CD4-positive, alpha-beta T cell treated with Interleukin-10 for 1 hour (primary cell): ENCODE results near the gene HSFX3.
A peak's percentile ranks its signal among the peaks of the same experiment; 100 is the strongest.

Source experiments
- DNase-seq: peaks from one replicate; pipeline ENCODE4 v3.0.0-alpha.2; 2020

Gene HSFX3

GRCh38 chrX:149513825-149514428, 35.8 kb downstream of the HSFX3 start:
- DNase-seq = no peak

DNA sequence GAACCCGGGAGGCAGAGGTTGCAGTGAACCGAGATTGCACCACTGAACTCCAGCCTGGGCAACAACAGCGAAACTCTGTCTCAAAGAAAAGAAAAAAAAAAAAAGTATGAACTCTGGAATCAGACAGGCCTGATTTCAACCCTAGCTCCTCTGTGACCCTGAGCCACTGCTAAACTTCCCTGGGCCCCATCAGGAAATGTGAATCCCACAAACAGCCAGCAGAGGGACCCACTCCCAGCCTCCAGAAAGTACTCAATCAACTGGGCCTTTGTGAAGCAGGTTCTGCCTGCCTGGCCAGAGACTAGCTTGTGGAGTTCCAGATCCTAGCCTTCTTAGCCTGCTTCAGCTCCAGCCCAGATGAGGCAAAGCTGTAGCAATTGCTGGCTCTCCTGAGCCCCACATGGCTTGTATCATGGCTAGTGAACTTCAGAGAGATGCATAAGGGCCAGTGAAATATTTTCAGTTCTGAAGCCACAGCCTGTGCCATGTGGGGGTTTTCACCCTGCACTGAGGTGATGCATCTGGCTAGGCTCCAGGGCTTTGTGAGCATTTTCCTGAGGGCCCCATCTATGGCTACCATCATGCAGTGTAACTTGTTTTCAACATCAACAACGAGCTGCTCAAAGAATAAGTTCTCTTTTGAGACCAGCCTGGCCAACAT, 37.4 kb downstream of the HSFX3 start:
- peak; percentile 74 for DNase-seq

GRCh38 chrX:149511081-149511480, 38.6 kb downstream of the HSFX3 start:
- DNase-seq = no peak

DNA sequence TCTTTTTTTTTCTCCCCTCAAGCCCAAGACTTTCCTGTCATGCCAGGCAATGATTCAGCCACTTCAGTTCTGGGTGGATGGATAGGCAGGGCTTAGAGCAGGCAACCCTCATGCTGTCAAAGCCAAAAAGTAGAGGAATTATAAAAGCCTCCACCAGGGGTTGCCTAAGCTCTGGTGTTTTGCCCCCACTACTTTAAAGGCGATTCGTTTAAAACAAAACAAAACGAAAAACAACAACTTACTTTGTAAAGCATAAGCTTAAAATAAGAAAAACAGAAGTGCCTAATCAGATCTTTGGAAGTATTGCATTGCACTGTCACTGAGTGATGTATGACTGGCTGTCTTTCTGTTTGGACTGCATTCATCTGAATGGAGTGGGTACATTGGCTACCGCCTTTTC, 39.3 kb downstream of the HSFX3 start:
- no peak for DNase-seq

DNA sequence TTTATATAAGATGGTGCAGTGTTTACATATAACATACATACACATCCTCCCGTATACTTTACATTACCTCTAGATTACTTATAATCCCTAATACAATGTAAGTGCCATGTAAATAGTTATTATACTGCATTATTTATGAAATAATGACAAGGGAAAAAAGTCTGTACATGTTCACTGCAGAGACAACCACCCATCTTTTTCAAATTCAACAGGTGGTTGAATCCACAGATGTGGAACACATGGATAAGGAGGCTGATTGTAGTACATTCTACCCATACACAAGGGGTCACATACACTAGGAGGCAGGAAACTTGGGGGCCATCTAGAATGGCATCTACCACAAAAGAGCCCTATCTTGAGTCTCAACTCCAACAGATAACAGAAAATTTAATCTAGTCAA, 41.3 kb downstream of the HSFX3 start:
- no peak for DNase-seq

DNA sequence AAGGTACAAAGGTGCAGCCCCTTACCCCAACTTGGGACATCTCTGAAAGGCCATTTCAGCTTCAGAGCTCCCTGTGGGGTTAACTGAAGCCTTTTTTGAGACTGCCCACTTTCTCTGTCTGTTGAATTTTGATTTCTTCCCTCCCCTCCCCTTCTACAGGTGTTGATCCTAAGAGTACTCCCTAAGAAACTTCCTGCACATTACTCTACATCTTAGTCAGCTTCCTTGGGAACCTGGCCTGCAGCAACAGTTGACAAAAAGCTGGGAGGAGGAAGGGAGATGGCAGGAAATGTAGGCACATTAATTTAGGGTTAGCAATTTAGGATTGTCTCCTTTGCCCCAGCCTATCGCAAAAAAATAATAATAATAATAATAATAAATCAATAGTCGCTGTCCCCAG, 43.4 kb downstream of the HSFX3 start:
- DNase-seq = no peak

DNA sequence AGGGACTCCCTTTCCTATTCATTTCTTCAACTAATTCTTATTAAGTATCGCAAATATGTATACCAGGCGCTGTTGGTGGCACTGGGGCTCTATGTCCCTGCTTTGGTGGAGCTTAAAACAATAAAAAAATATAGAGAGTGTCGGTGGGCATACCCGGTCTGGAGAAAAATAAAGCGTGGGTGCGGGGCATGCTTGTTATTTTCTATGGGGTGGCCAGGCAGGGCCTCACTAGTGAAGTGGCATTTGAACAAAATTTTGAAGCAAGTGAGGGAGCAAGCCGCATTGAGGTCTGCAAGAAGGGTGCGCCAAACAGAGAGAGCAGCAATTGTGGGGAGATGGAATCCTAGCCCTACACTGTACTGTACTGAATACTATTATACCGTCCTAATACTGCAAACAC, 44.1 kb downstream of the HSFX3 start:
- DNase-seq = no peak

GRCh38 chrX:149504915-149505651, 44.6 kb downstream of the HSFX3 start, which contains the start of gene IDS:
Gene IDS, minus strand, starts transcription at chrX:149505306. Its CDS starts 169 bp downstream, at chrX:149505137.
- peak; percentile 92 for DNase-seq

- DNase-seq = peak; percentile 82
These were observed 45.4 kb downstream of the HSFX3 start for GRCh38 chrX:149504226-149504914.

GRCh38 chrX:149503446-149503845, 46.3 kb downstream of the HSFX3 start:
- peak; percentile 83 for DNase-seq

DNA sequence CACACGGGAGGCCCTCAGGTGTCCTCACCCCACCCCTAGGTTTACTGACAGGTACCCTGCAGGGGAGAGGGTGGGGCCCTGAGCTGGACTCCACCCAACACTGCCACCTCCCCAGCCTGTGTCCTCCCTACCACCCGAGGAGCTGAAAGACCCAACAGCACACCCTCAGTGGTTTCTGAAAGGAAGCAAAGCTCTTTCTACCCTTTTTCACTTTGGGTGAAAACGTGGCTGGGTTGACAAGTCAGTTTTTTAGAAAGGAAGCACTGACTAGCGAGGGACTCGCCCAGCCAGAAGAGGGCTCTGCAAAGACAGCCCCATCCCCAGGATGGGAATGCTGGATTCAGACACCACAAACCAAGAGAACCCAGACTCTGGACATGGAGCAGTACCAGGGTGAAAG, 46.8 kb downstream of the HSFX3 start:
- peak; percentile 45 for DNase-seq

DNA sequence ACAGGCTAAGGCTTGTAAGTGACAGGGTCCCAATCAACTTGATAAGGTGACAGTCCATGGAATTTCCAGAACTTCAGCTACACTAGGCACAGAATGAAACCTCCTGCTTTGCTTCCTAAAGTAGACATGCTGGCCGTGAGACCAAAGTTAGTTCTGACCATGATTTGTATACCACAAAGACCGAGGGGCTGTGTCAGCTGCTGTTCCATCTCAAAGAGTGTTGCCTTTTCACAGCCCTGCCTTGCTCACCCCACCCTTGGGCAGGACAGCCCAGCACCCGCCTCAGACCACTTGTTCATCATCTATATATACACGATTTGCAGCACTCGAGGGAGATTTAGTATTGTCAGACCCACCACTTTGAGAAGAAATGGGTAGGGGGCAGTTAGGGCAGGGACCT, 50.0 kb downstream of the HSFX3 start:
- no peak for DNase-seq

- no peak for DNase-seq
These were observed 51.0 kb downstream of the HSFX3 start for GRCh38 chrX:149498767-149499166.
